Gastrocnemius medialis (tissue), 4 donors: ENCODE results near the gene C16orf96.

ENCODE experiments used
- CTCF ChIP-seq, 5 experiments: fragments of 450-650 bp in 3 of 5; fragments of 200-600 bp in 2 of 5; sonication (generic) in 2 of 5; IDR thresholded peaks in 4 of 5; conservative IDR thresholded peaks in 1 of 5; 1 replicate in 4 of 5; 2 replicates in 1 of 5; pipeline ENCODE4 v1.5.1; 2016 to 2019; ENCODE audit warnings: antibody characterized with exemption in 5 of 5, mild to moderate bottlenecking in 3 of 5, moderate library complexity in 3 of 5
- POLR2A ChIP-seq, 2 donors: fragments of 450-650 bp; IDR thresholded peaks; one replicate each; pipeline ENCODE4 v1.6.1; 2017; ENCODE audit warnings: antibody characterized with exemption in 2 of 2, mild to moderate bottlenecking in 2 of 2, moderate library complexity in 2 of 2

- no peak for TF ChIP-seq CTCF (IDR thresholded peaks at IDR 0.05 in 4 of 5, conservative IDR thresholded peaks at IDR 0.05 in 1 of 5)
- TF ChIP-seq POLR2A (IDR thresholded peaks at IDR 0.05) = no peak
Observed at GRCh38 chr16:4574919-4575705, 19.0 kb downstream of the C16orf96 start.
